CD14-positive monocyte (primary cell): ENCODE measurements around the gene IL17D. TPM values are rescaled to one million over a fixed set of nuclear protein-coding genes. Genes with fewer than 3 reads are reported as not detected.

Experiments used
- DNase-seq, 3 donors: peaks; one replicate each; pipeline ENCODE4 v3.0.0-alpha.2; 2011 to 2022
- H2AFZ ChIP-seq: 2 replicates; pipeline ENCODE4 v1.6.0; 2012; ENCODE audit warnings: mild to moderate bottlenecking, low read depth, low read length, inconsistent platforms; ENCODE audit not compliant: insufficient read depth, poor library complexity, severe bottlenecking
- H3K27ac ChIP-seq, 2 donors: 1 replicate in 1 of 2; 2 replicates in 1 of 2; pipeline ENCODE4 v1.5.1; 2012 to 2013; ENCODE audit warnings: low read length in 2 of 2, control low read depth in 1 of 2, inconsistent platforms in 1 of 2, low read depth in 1 of 2, mild to moderate bottlenecking in 1 of 2
- H3K27me3 ChIP-seq, 2 donors: one replicate each; pipeline versions ENCODE4 v1.6.0 to v1.6.1; 2011 to 2013; ENCODE audit warnings: low read length in 2 of 2; ENCODE audit not compliant: control insufficient read depth in 2 of 2, insufficient read depth in 2 of 2
- H3K36me3 ChIP-seq, 2 donors: replicated peaks in 1 of 2; 1 replicate in 1 of 2; 2 replicates in 1 of 2; pipeline versions ENCODE4 v1.5.1 to v1.6.1; 2012 to 2013; ENCODE audit warnings: low read length in 2 of 2, control low read depth in 1 of 2, inconsistent platforms in 1 of 2, mild to moderate bottlenecking in 1 of 2; ENCODE audit not compliant: insufficient read depth in 2 of 2, control insufficient read depth in 1 of 2
- H3K4me1 ChIP-seq, 2 donors: 1 replicate in 1 of 2; 2 replicates in 1 of 2; pipeline versions ENCODE4 v1.5.1 to v1.6.1; 2012 to 2013; ENCODE audit warnings: low read length in 2 of 2, control low read depth in 1 of 2, inconsistent platforms in 1 of 2, mild to moderate bottlenecking in 1 of 2, moderate library complexity in 1 of 2; ENCODE audit not compliant: insufficient read depth in 2 of 2, control insufficient read depth in 1 of 2
- H3K4me2 ChIP-seq: replicated peaks from 2 replicates; pipeline ENCODE3; 2012; ENCODE audit warnings: low read length, moderate library complexity, mild to moderate bottlenecking; ENCODE audit not compliant: poor library complexity, severe bottlenecking; ENCODE audit errors: extremely low read depth
- H3K4me3 ChIP-seq, 3 experiments: fragments of 200-600 bp in 1 of 3; sonication (generic) in 1 of 3; replicated peaks in 1 of 3; 1 replicate in 2 of 3; 2 replicates in 1 of 3; pipeline ENCODE4 v1.5.1; 2011 to 2013; ENCODE audit warnings: low read length in 3 of 3, mild to moderate bottlenecking in 3 of 3, control low read depth in 2 of 3, low read depth in 2 of 3, inconsistent platforms in 1 of 3, moderate library complexity in 1 of 3
- H3K79me2 ChIP-seq: 2 replicates; pipeline ENCODE4 v1.6.0; 2012; ENCODE audit warnings: mild to moderate bottlenecking, control low read depth, inconsistent platforms, low read length, moderate library complexity; ENCODE audit not compliant: insufficient read depth
- H3K9ac ChIP-seq: 2 replicates; pipeline ENCODE4 v1.6.0; 2017; ENCODE audit warnings: low read length, mild to moderate bottlenecking; ENCODE audit not compliant: insufficient read depth, poor library complexity, severe bottlenecking
- H3K9me3 ChIP-seq, 2 donors: replicated peaks in 1 of 2; 1 replicate in 1 of 2; 2 replicates in 1 of 2; pipeline versions ENCODE4 v1.5.1 to v1.6.1; 2012 to 2013; ENCODE audit warnings: low read length in 2 of 2, control low read depth in 1 of 2; ENCODE audit not compliant: control insufficient read depth in 1 of 2, insufficient read depth in 1 of 2
- H4K20me1 ChIP-seq: 2 replicates; pipeline ENCODE4 v1.6.0; 2012; ENCODE audit warnings: mild to moderate bottlenecking, low read length, control low read depth, moderate library complexity; ENCODE audit not compliant: insufficient read depth
- H3K27ac Mint-ChIP-seq, 7 donors: one replicate each; pipeline ENCODE4 v1.8.0; 2020; ENCODE audit warnings: mild to moderate bottlenecking in 7 of 7, mixed read lengths in 7 of 7, moderate library complexity in 6 of 7, inconsistent platforms in 2 of 7
- H3K27me3 Mint-ChIP-seq, 3 donors: one replicate each; pipeline ENCODE4 v1.8.0; 2021 to 2022; ENCODE audit warnings: low read depth in 3 of 3, mild to moderate bottlenecking in 3 of 3, mixed read lengths in 3 of 3, moderate library complexity in 3 of 3, inconsistent platforms in 1 of 3
- H3K36me3 Mint-ChIP-seq, 2 donors: one replicate each; pipeline ENCODE4 v1.8.0; 2020; ENCODE audit warnings: mixed read lengths in 2 of 2, inconsistent platforms in 1 of 2, mild to moderate bottlenecking in 1 of 2
- H3K4me1 Mint-ChIP-seq: one replicate; pipeline ENCODE4 v1.8.0; 2020; ENCODE audit warnings: mild to moderate bottlenecking, mixed read lengths
- H3K4me3 Mint-ChIP-seq, 2 donors: one replicate each; pipeline ENCODE4 v1.8.0; 2020; ENCODE audit warnings: mild to moderate bottlenecking in 2 of 2, mixed read lengths in 2 of 2, moderate library complexity in 1 of 2
- H3K9me3 Mint-ChIP-seq, 7 donors: one replicate each; pipeline ENCODE4 v1.8.0; 2020 to 2022; ENCODE audit warnings: mixed read lengths in 7 of 7, mild to moderate bottlenecking in 6 of 7, moderate library complexity in 6 of 7, inconsistent platforms in 2 of 7
- CTCF ChIP-seq: fragments of 200-600 bp; IDR thresholded peaks from one replicate; pipeline ENCODE4 v1.8.0; 2022; ENCODE audit warnings: antibody characterized with exemption, mild to moderate bottlenecking
- WGBS: methylation state at CpG from one replicate; pipeline ENCODE4 v1.1.5; 2013; ENCODE audit warnings: missing lambda C conversion rate; ENCODE audit not compliant: insufficient coverage; 5-methylcytosine and 5-hydroxymethylcytosine counted together
- intact Hi-C, 2 donors: fragments of 100-400 bp; cut with micrococcal nuclease; formaldehyde crosslinking; loops; one replicate each; pipeline versions ENCODE4 v1.15.0 to v1.15.1; 2023
- polyA plus RNA-seq, 3 donors: library from polyadenylated mRNA; depleted of rRNA in 1 of 3; unstranded in 2 of 3; stranded (reverse) in 1 of 3; fragments of 300-500 nt in 2 of 3; fragments of >200 nt in 1 of 3; fragmentation: Illumina TruSeq in 2 of 3; gene quantifications; 1 replicate in 2 of 3; 2 replicates in 1 of 3; pipeline ENCODE4 v1.2.3, GENCODE V29; 2012 to 2021

The IL17D gene
- polyA plus RNA-seq, 3 donors = not detected

GRCh38 chr13:20666948-20667347 lies 36.6 kb upstream of the IL17D start:
- H3K36me3 Mint-ChIP-seq = peaks cover 0 to 4% of the 10 kb centered on the region in 2 donors
- no peaks in the 10 kb centered on the region for H3K36me3 ChIP-seq
- no peaks in the 10 kb centered on the region for H4K20me1 ChIP-seq
- no peak overlapping the region for H3K4me2 ChIP-seq
- H3K9ac ChIP-seq = no peak overlapping the region
- no peak for TF ChIP-seq CTCF
- H3K27ac Mint-ChIP-seq = no peak overlapping the region
- H3K9me3 ChIP-seq = no peaks in the 10 kb centered on the region
- H3K27ac ChIP-seq = no peak overlapping the region
- H3K27me3 ChIP-seq = no peaks in the 10 kb centered on the region
- no peak for DNase-seq
- peaks cover 0 to 1% (median 0%) of the 10 kb centered on the region in 3 donors for H3K27me3 Mint-ChIP-seq
- no CpG with 5 or more reads among the region's 4 CpGs for WGBS
- H3K4me3 ChIP-seq = no peak overlapping the region
- no peaks in the 10 kb centered on the region for H3K4me1 Mint-ChIP-seq
- intact Hi-C loops = no loop called here
- H3K4me1 ChIP-seq = no peaks in the 10 kb centered on the region
- H3K9me3 Mint-ChIP-seq = peaks cover 0 to 2% (median 0%) of the 10 kb centered on the region in 7 donors
- no peak overlapping the region for H3K4me3 Mint-ChIP-seq
- no peak overlapping the region for H2AFZ ChIP-seq
- H3K79me2 ChIP-seq = no peaks in the 10 kb centered on the region

GRCh38 chr13:20667857-20668437 lies 35.6 kb upstream of the IL17D start:
- H3K4me2 ChIP-seq = no peak overlapping the region
- no peak overlapping the region for H3K27ac Mint-ChIP-seq
- H3K27ac ChIP-seq = no peak overlapping the region
- WGBS = 20% methylated on average over 1 of the region's 4 CpGs
- H3K27me3 ChIP-seq = no peaks in the 10 kb centered on the region
- no peak overlapping the region for H2AFZ ChIP-seq
- no peaks in the 10 kb centered on the region for H3K4me1 ChIP-seq
- no peak for TF ChIP-seq CTCF
- H3K36me3 Mint-ChIP-seq = peaks cover 0 to 4% of the 10 kb centered on the region in 2 donors
- H3K4me1 Mint-ChIP-seq = no peaks in the 10 kb centered on the region
- no peak for DNase-seq
- no peaks in the 10 kb centered on the region for H4K20me1 ChIP-seq
- peaks cover 0 to 1% (median 0%) of the 10 kb centered on the region in 3 donors for H3K27me3 Mint-ChIP-seq
- H3K36me3 ChIP-seq = no peaks in the 10 kb centered on the region
- H3K4me3 Mint-ChIP-seq = no peak overlapping the region
- H3K9ac ChIP-seq = no peak overlapping the region
- H3K9me3 ChIP-seq = no peaks in the 10 kb centered on the region
- H3K79me2 ChIP-seq = no peaks in the 10 kb centered on the region
- intact Hi-C loops = no loop called here
- no peak overlapping the region for H3K4me3 ChIP-seq
- H3K9me3 Mint-ChIP-seq = peaks cover 0 to 2% (median 0%) of the 10 kb centered on the region in 7 donors
